Measurements from ENCODE around the gene SORCS1. TPM values are rescaled to one million over a fixed set of nuclear protein-coding genes. Genes with fewer than 3 reads are reported as not detected.

The SORCS1 gene
- total RNA-seq, 4 donors from 2014 or later: 0.40 to 5.1 (median 2.5) TPM

- in situ Hi-C loops (cut with MboI; ENCODE audit: low pct_ligation_motif_present in 1 of 4, low pct_unique_long_range_greater_than_20kb in 1 of 4, low sequenced_read_pairs in 3 of 4) (no loop called here), intact Hi-C loops (cut with DNase I; ENCODE audit: low total_unique reads) (no loop called here)
- H3K9me3 ChIP-seq: no peaks in the 10 kb centered on the region
- H3K27ac ChIP-seq: no peak overlapping the region
- 67 to 78% methylated on average over 6 of the region's 6 CpGs for WGBS, 2 donors (ENCODE audit: low coverage in 1 of 2)
- no peaks in the 10 kb centered on the region for H3K27me3 ChIP-seq
- DNase-seq: no peak
- TF ChIP-seq POLR2AphosphoS5 (IDR thresholded peaks at IDR 0.05): no peak
- no peak for TF ChIP-seq EP300 (IDR thresholded peaks at IDR 0.05; ENCODE audit: low read depth)
- TF ChIP-seq POLR2A (IDR thresholded peaks at IDR 0.05): no peak
- no peak for TF ChIP-seq CTCF (IDR thresholded peaks at IDR 0.05)
- H3K4me3 ChIP-seq: no peak overlapping the region
- H3K4me1 ChIP-seq: no peaks in the 10 kb centered on the region
- no peaks in the 10 kb centered on the region for H3K36me3 ChIP-seq
Measured at GRCh38 chr10:106714734-106715555, 449.6 kb downstream of the SORCS1 start.

- TF ChIP-seq CTCF (IDR thresholded peaks at IDR 0.05): no peak
- no peak for TF ChIP-seq POLR2A (IDR thresholded peaks at IDR 0.05)
- TF ChIP-seq EP300 (IDR thresholded peaks at IDR 0.05; ENCODE audit: low read depth): no peak
- no peak for TF ChIP-seq POLR2AphosphoS5 (IDR thresholded peaks at IDR 0.05)
- WGBS, 2 donors (ENCODE audit: low coverage in 1 of 2): 57% methylated on average over 2 of the region's 2 CpGs; no CpG with 5 or more reads in 1 of the 2 donors
- intact Hi-C loops (cut with DNase I; ENCODE audit: low total_unique reads) (no loop called here), in situ Hi-C loops (cut with MboI; ENCODE audit: low pct_ligation_motif_present in 1 of 4, low pct_unique_long_range_greater_than_20kb in 1 of 4, low sequenced_read_pairs in 3 of 4) (no loop called here)
- no peak for DNase-seq
- Histone ChIP-seq H3K4me3 (no peak overlapping the region), H3K36me3 (no peaks in the 10 kb centered on the region), H3K4me1 (no peaks in the 10 kb centered on the region), H3K9me3 (no peaks in the 10 kb centered on the region), H3K27me3 (no peaks in the 10 kb centered on the region), H3K27ac (no peak overlapping the region)
Measured at GRCh38 chr10:106713846-106714245, 450.7 kb downstream of the SORCS1 start.

- H3K4me3 ChIP-seq: no peak overlapping the region
- 81% methylated on average over 1 of the region's 1 CpG; no CpG with 5 or more reads in 1 of the 2 donors for WGBS, 2 donors (ENCODE audit: low coverage in 1 of 2)
- DNase-seq: no peak
- TF ChIP-seq EP300 (IDR thresholded peaks at IDR 0.05; ENCODE audit: low read depth) (no peak), CTCF (IDR thresholded peaks at IDR 0.05) (no peak), POLR2A (IDR thresholded peaks at IDR 0.05) (no peak), POLR2AphosphoS5 (IDR thresholded peaks at IDR 0.05) (no peak)
- H3K27ac ChIP-seq: no peak overlapping the region
- H3K4me1 ChIP-seq: no peaks in the 10 kb centered on the region
- H3K9me3 ChIP-seq: no peaks in the 10 kb centered on the region
- no peaks in the 10 kb centered on the region for H3K27me3 ChIP-seq
- in situ Hi-C loops (cut with MboI; ENCODE audit: low pct_ligation_motif_present in 1 of 4, low pct_unique_long_range_greater_than_20kb in 1 of 4, low sequenced_read_pairs in 3 of 4): no loop called here
- intact Hi-C loops (cut with DNase I; ENCODE audit: low total_unique reads): no loop called here
- H3K36me3 ChIP-seq: no peaks in the 10 kb centered on the region
Measured at GRCh38 chr10:106712988-106713387, 451.5 kb downstream of the SORCS1 start.

GRCh38 chr10:106711313-106711906 is 453.1 kb downstream of the SORCS1 start:
- Histone ChIP-seq H3K27ac (no peak overlapping the region), H3K4me1 (no peaks in the 10 kb centered on the region), H3K36me3 (no peaks in the 10 kb centered on the region), H3K9me3 (no peaks in the 10 kb centered on the region), H3K27me3 (no peaks in the 10 kb centered on the region), H3K4me3 (no peak overlapping the region)
- 64 to 73% methylated on average over 5 to 6 of the region's 6 CpGs for WGBS, 2 donors (ENCODE audit: low coverage in 1 of 2)
- no peak for TF ChIP-seq POLR2AphosphoS5 (IDR thresholded peaks at IDR 0.05)
- TF ChIP-seq CTCF (IDR thresholded peaks at IDR 0.05): peak; percentile 57 to 74 (median 68)
- TF ChIP-seq EP300 (IDR thresholded peaks at IDR 0.05; ENCODE audit: low read depth): no peak
- intact Hi-C loops (cut with DNase I; ENCODE audit: low total_unique reads): no loop called here
- in situ Hi-C loops (cut with MboI; ENCODE audit: low pct_ligation_motif_present in 1 of 4, low pct_unique_long_range_greater_than_20kb in 1 of 4, low sequenced_read_pairs in 3 of 4): no loop called here
- DNase-seq: peak; percentile 51
